ENCODE results near the gene TMEM131.
"Not testable (repeated sequence)": the region's sequence is repeated elsewhere in the genome, so short reads cannot be mapped to it uniquely, and the experiment has no call there.

Gene TMEM131

GRCh38 chr2:97913846-97914245 lies 81.9 kb downstream of the TMEM131 start:
- no peak for DNase-seq (ENCODE audit: low read depth)

DNA sequence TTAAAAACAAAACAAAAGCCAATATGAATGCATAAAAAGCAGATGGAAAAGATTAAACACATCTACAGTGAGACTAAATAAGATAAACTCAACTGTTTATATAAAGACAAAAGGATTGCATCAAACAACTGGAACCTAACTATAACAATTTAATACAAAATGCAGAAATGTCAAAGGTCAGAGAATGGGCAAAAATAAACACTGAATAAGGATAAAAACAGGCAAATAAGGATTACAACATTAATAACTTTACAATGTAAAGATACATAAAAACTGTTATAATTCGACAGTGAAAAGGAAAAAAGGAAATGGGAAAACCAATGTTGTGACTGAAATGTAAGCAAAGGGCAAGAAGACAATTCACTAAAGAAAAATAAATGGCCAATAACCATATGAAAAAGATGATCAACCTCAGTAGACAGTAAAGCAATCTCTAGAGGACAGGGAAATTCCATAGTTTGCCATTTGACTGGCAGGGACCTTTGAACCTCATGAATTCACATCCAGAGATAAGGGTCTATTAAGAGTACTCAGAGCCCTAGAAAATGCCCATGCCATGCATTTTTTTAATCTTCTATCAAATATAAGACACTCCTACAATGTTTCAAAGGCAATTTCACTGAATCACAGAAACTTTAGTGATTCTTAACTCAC lies 83.7 kb downstream of the TMEM131 start:
- no peak for DNase-seq (ENCODE audit: low read depth)

GRCh38 chr2:97911206-97911921 lies 84.4 kb downstream of the TMEM131 start:
- peak; percentile 8 for DNase-seq (ENCODE audit: low read depth)

GRCh38 chr2:97910403-97911205 lies 85.1 kb downstream of the TMEM131 start:
- no peak for DNase-seq (ENCODE audit: low read depth)

DNA sequence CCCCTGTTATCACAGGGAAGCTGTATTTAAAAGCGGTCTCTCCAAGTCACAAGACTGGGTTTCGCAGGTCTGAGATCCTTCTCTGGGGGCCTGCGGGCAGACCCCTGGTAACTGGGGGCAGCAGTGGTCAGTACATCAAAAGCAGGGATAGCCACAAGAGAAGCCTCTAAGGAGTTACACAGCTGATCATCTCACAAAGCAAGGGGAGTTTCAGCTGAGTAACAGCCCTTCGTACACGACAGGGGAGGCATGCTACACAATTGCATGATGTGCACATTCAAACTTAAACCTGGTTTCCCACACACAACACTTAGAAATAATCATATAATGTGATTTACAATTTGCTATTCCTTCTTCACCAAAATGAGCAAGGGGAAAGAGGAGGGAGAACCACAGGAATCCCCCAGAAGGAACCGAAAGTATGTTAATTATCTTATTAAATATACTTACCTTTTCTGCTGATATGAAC lies 87.5 kb downstream of the TMEM131 start:
- DNase-seq (ENCODE audit: low read depth): no peak

- no peak for DNase-seq (ENCODE audit: low read depth)
These were observed 88.2 kb downstream of the TMEM131 start for GRCh38 chr2:97907369-97908100.

DNA sequence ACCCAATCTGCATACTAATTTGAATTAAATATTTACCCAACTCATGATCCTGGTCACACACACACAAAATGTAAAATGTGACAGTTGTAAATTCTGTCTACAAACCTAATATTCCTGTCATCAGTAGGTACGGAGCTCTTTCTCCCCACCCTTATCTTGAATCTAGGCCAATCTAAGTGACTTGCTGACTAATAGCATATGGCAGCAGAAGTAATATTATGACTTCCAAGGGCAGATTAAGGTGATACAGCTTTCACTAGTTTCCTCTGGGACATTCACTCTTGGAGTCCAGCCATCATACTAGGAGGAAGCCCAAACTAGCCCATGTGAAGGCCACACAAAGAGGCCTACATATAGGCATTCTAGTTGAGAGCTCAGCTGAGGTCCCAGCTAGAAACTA lies 89.4 kb downstream of the TMEM131 start:
- DNase-seq (ENCODE audit: low read depth): no peak

GRCh38 chr2:97905294-97905693 lies 90.5 kb downstream of the TMEM131 start:
- DNase-seq (ENCODE audit: low read depth): no peak

- DNase-seq (ENCODE audit: low read depth): no peak
These were observed 93.9 kb downstream of the TMEM131 start for GRCh38 chr2:97901862-97902261.

DNA sequence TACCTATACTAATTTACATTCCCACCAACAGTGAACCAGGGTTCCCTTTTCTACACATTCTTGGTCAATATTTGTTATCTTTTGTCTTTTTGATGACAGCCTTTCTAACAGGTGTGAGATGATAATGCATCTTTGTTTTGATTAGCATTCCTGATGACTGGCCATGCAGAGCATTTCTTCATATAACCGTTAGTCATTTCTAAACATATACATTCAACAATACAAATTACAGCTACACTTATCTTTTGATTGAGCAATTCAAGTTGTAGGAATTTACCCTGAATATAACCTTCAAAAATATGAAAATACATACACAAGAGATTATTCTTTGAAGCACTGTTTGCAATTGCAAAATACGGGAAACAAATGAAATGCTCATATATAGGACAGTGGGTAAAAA lies 94.9 kb downstream of the TMEM131 start:
- DNase-seq (ENCODE audit: low read depth): peak; percentile 7

GRCh38 chr2:97893042-97893441 lies 102.7 kb downstream of the TMEM131 start:
- not testable (repeated sequence) for DNase-seq (ENCODE audit: low read depth)

DNA sequence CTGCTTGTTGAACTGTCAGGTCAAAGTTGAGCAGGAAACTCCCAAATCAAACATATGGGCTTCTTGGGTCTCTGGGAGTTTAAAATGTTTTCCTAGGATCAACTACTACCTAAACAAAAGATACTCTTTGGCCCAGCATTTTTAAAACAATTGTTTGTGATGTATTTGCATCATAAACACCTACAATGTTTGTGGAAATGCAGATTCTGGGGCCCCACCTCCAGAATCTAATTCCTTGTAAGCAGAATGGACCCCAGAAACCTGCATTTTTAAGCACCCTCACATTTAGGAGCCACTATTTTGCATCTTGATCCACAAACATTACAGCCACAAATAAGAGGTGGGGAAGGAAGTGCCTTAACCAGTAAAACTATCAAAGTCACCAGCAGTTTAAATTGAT lies 104.1 kb downstream of the TMEM131 start:
- no peak for DNase-seq (ENCODE audit: low read depth)

DNA sequence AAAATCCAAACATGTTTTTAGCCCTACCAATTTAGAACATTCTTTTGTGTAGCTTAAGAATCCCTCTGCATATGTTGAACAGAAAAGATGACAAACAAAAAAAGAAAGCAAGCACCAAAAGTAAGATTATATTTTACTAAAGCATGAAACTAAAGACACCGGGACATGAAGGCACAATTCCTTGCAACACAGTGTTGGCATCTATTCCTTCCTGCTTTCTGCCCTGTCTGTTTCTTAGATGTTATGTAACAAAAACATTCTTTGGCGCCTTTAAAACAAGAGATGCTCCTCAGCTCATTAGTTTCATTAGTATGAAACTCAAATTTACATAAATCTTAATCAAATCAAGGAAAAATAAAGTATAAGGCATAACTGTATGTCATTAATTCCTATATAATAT lies 106.6 kb downstream of the TMEM131 start:
- no peak for DNase-seq (ENCODE audit: low read depth)

DNA sequence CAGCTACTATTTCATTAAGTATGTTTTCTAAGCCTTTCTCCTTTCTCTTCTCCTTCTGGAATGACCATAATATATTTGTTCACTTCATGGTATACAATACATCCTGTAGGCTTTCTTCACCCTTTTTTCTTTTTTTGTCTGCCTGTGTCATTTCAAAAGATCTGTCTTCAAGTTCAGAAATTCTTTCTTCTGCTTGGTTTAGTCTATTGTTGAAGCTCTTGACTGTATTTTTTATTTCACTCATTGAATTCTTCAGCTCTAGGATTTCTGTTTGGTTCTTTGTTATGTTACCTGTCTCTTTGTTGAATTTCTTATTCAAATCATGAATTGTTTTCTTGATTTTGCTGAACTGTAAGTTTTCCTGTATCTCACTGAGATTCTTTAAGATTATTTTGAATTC lies 109.9 kb downstream of the TMEM131 start:
- no peak for DNase-seq (ENCODE audit: low read depth)

GRCh38 chr2:97880334-97880733 lies 115.4 kb downstream of the TMEM131 start:
- no peak for DNase-seq (ENCODE audit: low read depth)

GRCh38 chr2:97878865-97879264 lies 116.9 kb downstream of the TMEM131 start:
- no peak for DNase-seq (ENCODE audit: low read depth)

DNA sequence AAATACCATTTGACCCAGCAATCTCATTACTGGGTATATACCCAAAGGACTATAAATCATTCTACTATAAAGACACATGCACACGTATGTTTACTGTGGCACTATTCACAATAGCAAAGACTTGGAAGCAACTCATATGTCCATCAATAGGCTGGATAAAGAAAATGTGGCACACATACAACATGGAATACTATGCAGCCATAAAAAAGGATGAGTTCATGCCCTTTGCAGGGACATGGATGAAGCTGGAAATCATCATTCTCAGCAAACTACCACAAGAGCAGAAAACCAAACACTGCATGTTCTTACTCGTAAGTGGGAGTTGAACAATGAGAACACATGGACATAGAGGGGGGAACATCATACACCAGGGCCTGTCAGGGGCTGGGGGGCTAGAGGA lies 117.4 kb downstream of the TMEM131 start:
- DNase-seq (ENCODE audit: low read depth): not testable (repeated sequence)

GRCh38 chr2:97871096-97871780 lies 124.5 kb downstream of the TMEM131 start:
- DNase-seq (ENCODE audit: low read depth): peak; percentile 60

GRCh38 chr2:97870396-97870843 lies 125.3 kb downstream of the TMEM131 start:
- peak; percentile 71 for DNase-seq (ENCODE audit: low read depth)

- no peak for DNase-seq (ENCODE audit: low read depth)
These were observed 125.9 kb downstream of the TMEM131 start for GRCh38 chr2:97869722-97870346.
